ENCODE results near the gene PLA2G1B.

The PLA2G1B gene

GRCh38 chr12:120317224-120318105 lies 10.1 kb downstream of the PLA2G1B start:
- ATAC-seq (ENCODE audit: insufficient read depth, low read depth) (peak; percentile 100), DNase-seq (peak; percentile 100)
- Histone ChIP-seq H4K20me1 (ENCODE audit: insufficient read depth, low read length) (no peaks in the 10 kb centered on the region), H3K4me1 (ENCODE audit: insufficient read depth, low read length) (peaks cover 15% of the 10 kb centered on the region), H3K36me3 (ENCODE audit: insufficient read depth, low read length) (no peaks in the 10 kb centered on the region), H3K9me3 (ENCODE audit: insufficient read depth, low read length, severe bottlenecking) (no peaks in the 10 kb centered on the region), H2AFZ (ENCODE audit: low read depth, low read length) (peak overlapping the region; percentile 90), H3K4me2 (ENCODE audit: insufficient read depth, low read length) (peak overlapping the region; percentile 85), H3K9ac (ENCODE audit: low read depth, low read length) (peak overlapping the region; percentile 65), H3K27me3 (ENCODE audit: insufficient read depth, low read length, poor library complexity) (no peaks in the 10 kb centered on the region), H3K4me3 (ENCODE audit: low read depth in 1 of 2, low read length in 2 of 2) (peak overlapping the region; percentile 21 to 66; a peak in 3 of 4 replicates), H3K79me2 (ENCODE audit: insufficient read depth, low read length) (no peaks in the 10 kb centered on the region), H3K27ac (ENCODE audit: low read length) (peak overlapping the region; percentile 74)
- TF ChIP-seq EZH2 (IDR thresholded peaks at IDR 0.05; ENCODE audit: borderline replicate concordance, low read depth, low read length, severe bottlenecking) (no peak), CTCF (IDR thresholded peaks at IDR 0.05; ENCODE audit: borderline replicate concordance, extremely low read depth, low read length, poor library complexity, severe bottlenecking) (peak; percentile 62)

GRCh38 chr12:120316798-120317223 lies 10.8 kb downstream of the PLA2G1B start:
- Histone ChIP-seq H3K9ac (ENCODE audit: low read depth, low read length) (peak overlapping the region; percentile 65), H3K4me1 (ENCODE audit: insufficient read depth, low read length) (peaks cover 15% of the 10 kb centered on the region), H3K27me3 (ENCODE audit: insufficient read depth, low read length, poor library complexity) (no peaks in the 10 kb centered on the region), H3K79me2 (ENCODE audit: insufficient read depth, low read length) (no peaks in the 10 kb centered on the region), H3K4me3 (ENCODE audit: low read depth in 1 of 2, low read length in 2 of 2) (peak overlapping the region; percentile 21 to 66; a peak in 3 of 4 replicates), H3K4me2 (ENCODE audit: insufficient read depth, low read length) (peak overlapping the region; percentile 85), H3K9me3 (ENCODE audit: insufficient read depth, low read length, severe bottlenecking) (no peaks in the 10 kb centered on the region), H4K20me1 (ENCODE audit: insufficient read depth, low read length) (no peaks in the 10 kb centered on the region), H3K36me3 (ENCODE audit: insufficient read depth, low read length) (no peaks in the 10 kb centered on the region), H3K27ac (ENCODE audit: low read length) (peak overlapping the region; percentile 74), H2AFZ (ENCODE audit: low read depth, low read length) (peak overlapping the region; percentile 90)
- TF ChIP-seq EZH2 (IDR thresholded peaks at IDR 0.05; ENCODE audit: borderline replicate concordance, low read depth, low read length, severe bottlenecking) (no peak), CTCF (IDR thresholded peaks at IDR 0.05; ENCODE audit: borderline replicate concordance, extremely low read depth, low read length, poor library complexity, severe bottlenecking) (no peak)
- DNase-seq (no peak), ATAC-seq (ENCODE audit: insufficient read depth, low read depth) (no peak)

DNA sequence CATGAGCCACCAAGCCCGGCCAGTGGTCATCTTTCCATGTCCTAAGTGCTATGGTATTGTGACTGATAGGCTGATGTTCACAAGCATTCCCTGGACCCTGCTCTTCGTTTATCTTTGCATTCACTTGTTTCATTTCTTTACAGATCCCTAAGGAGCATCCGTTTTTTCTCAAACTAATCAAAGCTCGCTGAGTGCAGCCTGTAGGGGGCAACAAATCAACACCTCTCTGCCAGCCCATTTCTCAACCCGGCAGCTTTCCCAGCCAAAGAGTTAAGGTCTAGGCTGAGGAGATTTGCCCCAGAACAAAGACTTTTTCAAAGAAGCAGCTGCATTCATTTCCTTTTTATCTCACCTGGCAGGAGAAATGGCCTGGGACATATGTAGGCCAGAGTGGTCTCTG lies 13.4 kb downstream of the PLA2G1B start:
- Histone ChIP-seq H3K27ac (ENCODE audit: low read length) (no peak overlapping the region), H4K20me1 (ENCODE audit: insufficient read depth, low read length) (no peaks in the 10 kb centered on the region), H3K9ac (ENCODE audit: low read depth, low read length) (no peak overlapping the region), H3K27me3 (ENCODE audit: insufficient read depth, low read length, poor library complexity) (no peaks in the 10 kb centered on the region), H3K4me2 (ENCODE audit: insufficient read depth, low read length) (no peak overlapping the region), H2AFZ (ENCODE audit: low read depth, low read length) (no peak overlapping the region; the same call in 1 of the 2 replicates), H3K4me3 (ENCODE audit: low read depth in 1 of 2, low read length in 2 of 2) (no peak overlapping the region), H3K79me2 (ENCODE audit: insufficient read depth, low read length) (no peaks in the 10 kb centered on the region), H3K9me3 (ENCODE audit: insufficient read depth, low read length, severe bottlenecking) (no peaks in the 10 kb centered on the region), H3K36me3 (ENCODE audit: insufficient read depth, low read length) (no peaks in the 10 kb centered on the region), H3K4me1 (ENCODE audit: insufficient read depth, low read length) (peaks cover 15% of the 10 kb centered on the region)
- ATAC-seq (ENCODE audit: insufficient read depth, low read depth) (no peak), DNase-seq (no peak)
- TF ChIP-seq CTCF (IDR thresholded peaks at IDR 0.05; ENCODE audit: borderline replicate concordance, extremely low read depth, low read length, poor library complexity, severe bottlenecking) (peak; percentile 49), EZH2 (IDR thresholded peaks at IDR 0.05; ENCODE audit: borderline replicate concordance, low read depth, low read length, severe bottlenecking) (no peak)
